Body of pancreas (tissue), 4 donors: ENCODE measurements around the gene EYS.

Experiments
- POLR2A ChIP-seq, 3 donors: fragments of 450-650 bp; IDR thresholded peaks; one replicate each; pipeline ENCODE4 v1.6.1; 2016; ENCODE audit warnings: antibody characterized with exemption in 3 of 3, mild to moderate bottlenecking in 2 of 3
- TF ChIP-seq, protein P1 (sequence below), 7 experiments: fragments of 450-650 bp in 4 of 7; fragments of 200-600 bp in 3 of 7; sonication (generic) in 3 of 7; IDR thresholded peaks; one replicate each; pipeline ENCODE4 v1.5.1; 2016 to 2019; ENCODE audit warnings: antibody characterized with exemption in 7 of 7

DNA sequence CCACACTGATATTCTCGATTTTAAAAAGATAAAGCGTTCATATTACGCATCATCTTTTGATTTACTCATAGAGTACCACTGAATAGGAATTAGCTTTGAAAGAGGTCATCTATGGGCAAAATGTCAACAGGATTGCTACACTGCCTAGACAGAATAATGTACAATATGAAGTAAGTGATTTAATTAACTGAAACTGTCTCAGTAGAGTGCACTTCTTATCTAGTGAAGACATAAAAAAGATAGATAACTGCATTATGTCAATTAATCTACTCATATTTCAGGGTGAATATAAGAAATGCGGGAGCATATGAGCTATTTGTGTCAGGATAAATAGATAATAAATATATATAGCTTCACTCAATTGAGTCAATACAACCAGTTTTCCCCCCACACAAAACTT lies 723.9 kb downstream of the EYS start:
- TF ChIP-seq, protein P1, sequence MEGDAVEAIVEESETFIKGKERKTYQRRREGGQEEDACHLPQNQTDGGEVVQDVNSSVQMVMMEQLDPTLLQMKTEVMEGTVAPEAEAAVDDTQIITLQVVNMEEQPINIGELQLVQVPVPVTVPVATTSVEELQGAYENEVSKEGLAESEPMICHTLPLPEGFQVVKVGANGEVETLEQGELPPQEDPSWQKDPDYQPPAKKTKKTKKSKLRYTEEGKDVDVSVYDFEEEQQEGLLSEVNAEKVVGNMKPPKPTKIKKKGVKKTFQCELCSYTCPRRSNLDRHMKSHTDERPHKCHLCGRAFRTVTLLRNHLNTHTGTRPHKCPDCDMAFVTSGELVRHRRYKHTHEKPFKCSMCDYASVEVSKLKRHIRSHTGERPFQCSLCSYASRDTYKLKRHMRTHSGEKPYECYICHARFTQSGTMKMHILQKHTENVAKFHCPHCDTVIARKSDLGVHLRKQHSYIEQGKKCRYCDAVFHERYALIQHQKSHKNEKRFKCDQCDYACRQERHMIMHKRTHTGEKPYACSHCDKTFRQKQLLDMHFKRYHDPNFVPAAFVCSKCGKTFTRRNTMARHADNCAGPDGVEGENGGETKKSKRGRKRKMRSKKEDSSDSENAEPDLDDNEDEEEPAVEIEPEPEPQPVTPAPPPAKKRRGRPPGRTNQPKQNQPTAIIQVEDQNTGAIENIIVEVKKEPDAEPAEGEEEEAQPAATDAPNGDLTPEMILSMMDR (IDR thresholded peaks at IDR 0.05) = no peak
- TF ChIP-seq POLR2A (IDR thresholded peaks at IDR 0.05) = no peak
